GM12875 (cell line): ENCODE measurements around the gene ADAMTSL2.

Experiments
- H3K4me3 ChIP-seq: one replicate; pipeline ENCODE4 v1.5.1; 2011; ENCODE audit warnings: low read depth, low read length, control low read depth
- CTCF ChIP-seq: IDR thresholded peaks from 2 replicates; pipeline ENCODE4 v1.5.1; 2011; ENCODE audit warnings: low read depth, mild to moderate bottlenecking, control low read depth, inconsistent platforms, low read length, moderate library complexity, borderline replicate concordance; ENCODE audit not compliant: insufficient read depth

Gene ADAMTSL2

GRCh38 chr9:133536536-133536935 is 2.0 kb downstream of the ADAMTSL2 start:
- no peak for TF ChIP-seq CTCF
- no peak overlapping the region for H3K4me3 ChIP-seq

- no peak overlapping the region for H3K4me3 ChIP-seq
- no peak for TF ChIP-seq CTCF
Observed at GRCh38 chr9:133537257-133537656, 2.8 kb downstream of the ADAMTSL2 start.

- TF ChIP-seq CTCF = no peak
Observed at GRCh38 chr9:133538176-133538575, 3.7 kb downstream of the ADAMTSL2 start.

GRCh38 chr9:133538851-133539833 is 4.6 kb downstream of the ADAMTSL2 start:
- no peak overlapping the region for H3K4me3 ChIP-seq
- no peak for TF ChIP-seq CTCF

More at GRCh38 chr9:133538176-133538575, 3.7 kb downstream of the ADAMTSL2 start:
- no peak overlapping the region for H3K4me3 ChIP-seq

- no peak overlapping the region for H3K4me3 ChIP-seq
- TF ChIP-seq CTCF = no peak
Observed at GRCh38 chr9:133539991-133540697, 5.6 kb downstream of the ADAMTSL2 start.

- peak; percentile 30; the same call in 1 of the 2 replicates for TF ChIP-seq CTCF
- no peak overlapping the region for H3K4me3 ChIP-seq
Observed at GRCh38 chr9:133540698-133541025, 6.2 kb downstream of the ADAMTSL2 start.
